ENCODE results near the gene DPYD. TPM values are rescaled to one million over a fixed set of nuclear protein-coding genes. Genes with fewer than 3 reads are reported as not detected.

DPYD gene
- total and polyA plus RNA-seq, 7 donors = 2.5 to 7.3 (median 5.1) TPM

DNA sequence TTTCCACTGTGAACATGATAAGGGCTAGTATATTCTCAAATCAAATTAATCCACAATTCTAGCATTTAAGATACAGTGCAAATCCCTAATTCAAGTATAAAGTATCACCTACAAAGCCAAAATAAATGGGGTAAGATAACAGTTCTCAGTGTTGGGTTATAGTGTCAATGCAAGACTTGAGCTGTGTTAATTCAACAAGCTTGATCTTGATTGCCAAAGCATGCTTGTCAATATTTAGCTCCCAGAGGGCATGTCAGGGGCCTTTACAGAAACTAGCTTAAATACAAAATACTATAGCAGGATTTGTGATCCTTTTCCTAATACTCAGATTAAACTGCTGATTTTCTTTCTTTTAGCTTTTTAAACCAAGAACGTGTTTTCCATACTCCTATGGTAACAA, 658.0 kb downstream of the DPYD start:
- intact Hi-C loops (cut with DNase I) = no loop called here
- no peaks in the 10 kb centered on the region for H3K27me3 ChIP-seq (ENCODE audit: insufficient read depth in 3 of 3, low read length in 2 of 3)
- H3K4me1 ChIP-seq = no peaks in the 10 kb centered on the region
- DNase-seq (no peak), ATAC-seq (no peak)
- no peaks in the 10 kb centered on the region for H3K9me3 ChIP-seq
- H3K4me3 ChIP-seq = no peak overlapping the region
- no peak overlapping the region for H3K27ac ChIP-seq
- 58 to 83% (median 65%) methylated on average over 1 of the region's 1 CpG for WGBS, 3 donors
- TF ChIP-seq CTCF (IDR thresholded peaks at IDR 0.05) = no peak
- no peaks in the 10 kb centered on the region for H3K36me3 ChIP-seq (ENCODE audit: insufficient read depth in 1 of 2, low read depth in 1 of 2)

DNA sequence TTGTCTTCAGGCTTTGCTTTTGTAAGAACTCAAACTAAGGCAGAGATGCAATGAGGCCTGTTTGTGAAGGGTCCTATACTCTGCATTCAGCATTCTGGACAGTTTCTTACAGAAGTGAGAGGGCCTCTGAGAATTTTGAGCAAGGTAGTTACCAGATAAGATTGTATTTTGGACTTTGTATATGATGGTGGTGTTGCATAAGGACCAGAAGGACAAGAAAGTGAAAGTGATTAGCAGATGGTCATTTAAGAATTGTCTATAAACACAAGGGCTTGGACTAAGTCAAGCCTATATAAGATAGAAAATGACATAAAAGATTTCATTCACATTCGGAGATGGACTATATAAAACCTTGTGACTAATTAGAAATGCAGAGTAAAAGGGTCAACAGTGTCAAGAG, 662.2 kb downstream of the DPYD start:
- intact Hi-C loops (cut with DNase I) = no loop called here
- 73 to 87% (median 85%) methylated on average over 1 of the region's 1 CpG for WGBS, 3 donors
- H3K27ac ChIP-seq = no peak overlapping the region

GRCh38 chr1:97254731-97255463, 665.9 kb downstream of the DPYD start:
- TF ChIP-seq CTCF (IDR thresholded peaks at IDR 0.05) = no peak
- Histone ChIP-seq H3K27me3 (ENCODE audit: insufficient read depth in 3 of 3, low read length in 2 of 3) (no peaks in the 10 kb centered on the region), H3K4me1 (no peaks in the 10 kb centered on the region), H3K36me3 (ENCODE audit: insufficient read depth in 1 of 2, low read depth in 1 of 2) (no peaks in the 10 kb centered on the region), H3K27ac (no peak overlapping the region), H3K9me3 (no peaks in the 10 kb centered on the region), H3K4me3 (no peak overlapping the region)
- 77 to 87% (median 79%) methylated on average over 4 of the region's 4 CpGs for WGBS, 3 donors
- ATAC-seq (no peak), DNase-seq (no peak)
- intact Hi-C loops (cut with DNase I) = no loop called here

More for the DNA sequence above, 662.2 kb downstream of the DPYD start:
- Histone ChIP-seq H3K9me3 (no peaks in the 10 kb centered on the region), H3K36me3 (ENCODE audit: insufficient read depth in 1 of 2, low read depth in 1 of 2) (no peaks in the 10 kb centered on the region), H3K27me3 (ENCODE audit: insufficient read depth in 3 of 3, low read length in 2 of 3) (no peaks in the 10 kb centered on the region), H3K4me3 (no peak overlapping the region), H3K4me1 (no peaks in the 10 kb centered on the region)
- ATAC-seq (no peak), DNase-seq (no peak)
- TF ChIP-seq CTCF (IDR thresholded peaks at IDR 0.05) = no peak

- DNase-seq = no peak
- no peak for TF ChIP-seq CTCF (IDR thresholded peaks at IDR 0.05)
- Histone ChIP-seq H3K4me3 (no peak overlapping the region), H3K4me1 (no peaks in the 10 kb centered on the region), H3K27ac (no peak overlapping the region), H3K36me3 (ENCODE audit: insufficient read depth in 1 of 2, low read depth in 1 of 2) (no peaks in the 10 kb centered on the region), H3K9me3 (no peaks in the 10 kb centered on the region), H3K27me3 (ENCODE audit: insufficient read depth in 3 of 3, low read length in 2 of 3) (no peaks in the 10 kb centered on the region)
- WGBS, 3 donors = 86 to 91% (median 86%) methylated on average over 3 of the region's 3 CpGs
- intact Hi-C loops (cut with DNase I) = no loop called here
- ATAC-seq = no peak
These were observed 667.9 kb downstream of the DPYD start for GRCh38 chr1:97252925-97253324.

GRCh38 chr1:97252076-97252475, 668.8 kb downstream of the DPYD start:
- intact Hi-C loops (cut with DNase I) = no loop called here
- Histone ChIP-seq H3K27me3 (ENCODE audit: insufficient read depth in 3 of 3, low read length in 2 of 3) (no peaks in the 10 kb centered on the region), H3K4me1 (no peaks in the 10 kb centered on the region), H3K36me3 (ENCODE audit: insufficient read depth in 1 of 2, low read depth in 1 of 2) (no peaks in the 10 kb centered on the region), H3K27ac (no peak overlapping the region), H3K9me3 (no peaks in the 10 kb centered on the region), H3K4me3 (no peak overlapping the region)
- ATAC-seq = peak in 2 of 4 donors; percentile 47 to 68
- TF ChIP-seq CTCF (IDR thresholded peaks at IDR 0.05) = no peak
- DNase-seq = peak; percentile 25 to 64
- WGBS, 3 donors = 0 to 94% (median 3%) methylated on average over 1 of the region's 1 CpG

All from psoas muscle (tissue), 8 donors.